ENCODE data around the gene ZNF394.
"Not testable (repeated sequence)": the region's sequence is repeated elsewhere in the genome, so short reads cannot be mapped to it uniquely, and the experiment has no call there.

Gene ZNF394

DNA sequence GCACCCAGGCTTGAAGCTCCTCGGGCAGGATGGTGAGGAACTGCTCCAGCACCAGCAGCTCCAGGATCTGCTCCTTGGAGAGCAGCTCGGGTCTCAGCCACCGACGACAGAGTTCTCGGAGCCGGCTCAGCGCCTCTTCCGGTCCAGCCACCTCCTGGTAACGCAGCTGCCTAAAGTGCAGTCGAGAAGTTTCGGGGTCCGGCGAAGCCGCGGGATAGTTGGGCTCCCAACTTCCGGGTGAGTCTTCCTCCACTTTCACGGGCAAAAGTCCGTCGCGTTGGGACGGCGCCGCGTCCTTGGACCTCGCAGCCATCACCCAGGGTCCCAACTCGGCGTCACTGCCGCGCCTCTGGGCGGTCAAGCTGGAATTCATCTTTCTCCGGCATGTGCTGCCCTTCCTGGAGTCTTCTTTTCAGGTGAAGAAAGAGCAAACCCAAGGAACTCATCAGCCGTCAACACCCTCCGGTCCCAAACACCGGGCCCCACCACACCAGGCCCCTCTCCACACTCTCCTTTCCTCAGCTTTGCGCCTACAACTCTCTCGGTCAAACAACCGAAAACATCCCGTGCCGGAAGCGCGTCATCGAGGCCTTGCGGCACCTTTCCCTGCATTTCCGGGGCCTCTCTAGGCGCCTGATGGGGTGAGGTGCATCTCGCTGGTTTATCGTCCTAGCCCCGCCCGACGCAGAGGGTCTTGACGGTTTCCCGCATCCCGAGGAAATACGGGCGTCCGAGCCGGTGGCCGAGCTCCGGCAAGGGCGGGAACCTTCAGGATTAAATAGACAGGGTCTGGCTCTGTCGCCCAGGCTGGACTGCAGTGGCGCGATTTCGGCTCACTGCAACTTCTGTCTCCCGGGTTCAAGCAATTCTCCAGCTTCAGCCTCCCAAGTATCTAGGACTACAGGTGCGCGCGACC is at the start of gene ZNF394:
TSS of gene ZNF394 (minus strand) at position 561 of the 916 bp plus-strand sequence. CDS start at position 373, 188 bp downstream.
- DNase-seq, result peak; percentile 93 to 95

DNA sequence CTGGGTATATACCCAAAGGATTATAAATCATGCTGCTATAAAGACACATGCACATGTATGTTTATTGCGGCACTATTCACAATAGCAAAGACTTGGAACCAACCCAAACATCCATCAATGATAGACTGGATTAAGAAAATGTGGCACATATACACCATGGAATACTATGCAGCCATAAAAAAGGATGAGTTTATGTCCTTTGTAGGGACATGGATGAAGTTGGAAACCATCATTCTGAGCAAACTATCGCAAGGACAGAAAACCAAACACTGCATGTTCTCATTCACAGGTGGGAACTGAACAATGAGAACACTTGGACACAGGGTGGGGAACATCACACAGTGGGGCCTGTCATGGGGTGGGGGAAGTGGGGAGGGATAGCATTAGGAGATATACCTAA is 49.5 kb upstream of the ZNF394 start:
- DNase-seq, result not testable (repeated sequence)

GRCh38 chr7:99545308-99545707 is 45.2 kb upstream of the ZNF394 start:
- not testable (repeated sequence) for DNase-seq

DNA sequence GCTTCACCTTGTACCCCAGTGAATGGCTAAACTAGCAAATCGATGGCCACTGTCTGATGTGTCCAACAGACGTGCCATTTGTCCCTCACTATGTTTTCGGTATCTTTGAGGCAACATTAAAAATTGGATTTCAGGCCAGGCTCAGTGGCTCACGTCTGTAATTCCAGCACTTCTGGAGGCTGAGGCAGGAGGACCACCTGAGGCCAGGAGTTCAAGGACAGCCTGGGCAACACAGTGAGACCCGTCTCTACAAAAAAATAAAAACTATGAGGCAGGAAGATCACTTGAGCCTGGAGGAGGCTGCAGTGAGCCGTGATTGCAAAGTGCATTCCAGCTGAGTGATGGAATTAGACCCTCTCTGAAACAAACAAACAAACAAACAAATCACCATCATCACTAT is 43.8 kb upstream of the ZNF394 start:
- DNase-seq, result no peak

DNA sequence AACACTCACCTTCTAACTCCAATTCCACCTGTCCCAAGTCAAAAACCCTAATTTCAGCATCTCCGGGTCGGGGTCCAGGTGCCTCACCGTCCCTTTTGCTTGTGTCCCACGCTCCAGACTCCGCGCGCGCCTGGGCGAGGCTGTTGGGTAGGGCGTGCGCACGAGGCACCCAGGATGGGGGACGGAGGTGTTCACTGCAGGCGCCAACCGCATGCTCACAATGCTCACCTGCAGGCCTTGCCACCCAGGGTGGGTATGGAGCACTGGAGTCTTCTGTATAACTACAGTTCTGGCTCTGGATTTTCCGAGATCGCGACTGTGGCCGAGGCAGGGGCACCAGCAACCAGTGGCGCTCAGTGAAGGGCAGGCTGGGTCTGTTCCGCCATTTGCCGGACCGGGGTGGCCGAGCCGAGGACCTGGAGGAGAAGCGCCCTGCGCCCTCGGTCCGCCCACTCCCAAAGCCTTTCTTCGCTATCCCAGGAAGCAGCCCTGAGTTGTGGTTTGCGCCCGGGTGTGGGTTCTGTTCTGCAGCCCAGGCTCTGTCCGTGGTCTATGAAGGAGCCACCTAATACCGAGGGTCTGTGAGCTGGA is 43.1 kb upstream of the ZNF394 start:
- no peak for DNase-seq

- no peak for DNase-seq
These were observed 41.1 kb upstream of the ZNF394 start for GRCh38 chr7:99541212-99541611.

DNA sequence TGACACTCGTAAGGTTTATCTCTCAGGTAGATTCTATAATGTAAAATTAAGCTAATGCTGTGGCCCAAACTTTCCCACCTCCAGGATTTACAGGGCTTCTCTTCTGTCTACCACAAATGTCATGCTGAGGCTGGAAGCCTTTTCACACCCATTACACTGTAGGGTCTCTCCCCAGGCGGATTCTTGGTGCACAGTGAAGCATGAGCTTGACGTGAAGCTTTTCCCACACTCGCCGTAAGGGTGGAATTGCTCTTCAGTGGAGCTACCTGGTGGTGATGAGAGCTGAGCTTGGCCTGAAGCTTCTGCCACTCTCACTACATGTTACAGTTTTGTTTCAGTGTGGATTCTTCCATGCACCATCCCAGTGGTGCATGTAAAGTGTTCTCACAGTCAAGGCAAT is 40.5 kb upstream of the ZNF394 start:
- no peak for DNase-seq

GRCh38 chr7:99539213-99539811 is 39.2 kb upstream of the ZNF394 start:
- DNase-seq, result no peak

GRCh38 chr7:99535667-99536066 is 35.6 kb upstream of the ZNF394 start:
- no peak for DNase-seq

- no peak for DNase-seq
These were observed 31.3 kb upstream of the ZNF394 start for GRCh38 chr7:99531354-99531765.

DNA sequence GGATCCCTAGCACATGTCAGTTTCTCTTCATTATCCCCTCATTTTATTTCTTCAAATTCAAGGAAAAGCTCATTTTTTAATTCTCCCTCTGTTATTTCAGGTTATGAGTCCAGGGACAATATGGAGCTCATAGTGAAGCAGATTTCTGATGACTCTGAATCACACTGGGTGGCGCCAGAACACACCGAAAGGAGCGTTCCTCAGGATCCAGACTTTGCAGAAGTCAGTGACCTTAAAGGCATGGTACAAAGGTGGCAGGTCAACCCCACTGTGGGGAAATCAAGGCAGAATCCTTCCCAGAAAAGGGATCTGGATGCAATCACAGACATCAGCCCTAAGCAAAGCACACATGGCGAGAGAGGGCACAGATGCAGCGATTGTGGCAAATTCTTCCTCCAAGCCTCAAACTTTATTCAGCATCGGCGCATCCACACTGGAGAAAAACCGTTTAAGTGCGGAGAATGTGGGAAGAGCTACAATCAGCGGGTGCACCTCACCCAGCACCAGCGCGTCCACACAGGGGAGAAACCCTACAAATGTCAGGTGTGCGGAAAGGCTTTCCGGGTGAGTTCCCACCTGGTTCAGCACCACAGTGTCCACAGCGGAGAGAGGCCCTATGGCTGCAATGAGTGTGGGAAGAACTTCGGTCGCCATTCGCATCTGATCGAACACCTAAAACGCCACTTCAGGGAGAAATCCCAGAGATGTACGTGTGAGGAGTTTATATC is 25.8 kb upstream of the ZNF394 start:
- no peak for DNase-seq

GRCh38 chr7:99521399-99521798 is 21.3 kb upstream of the ZNF394 start:
- no peak for DNase-seq

DNA sequence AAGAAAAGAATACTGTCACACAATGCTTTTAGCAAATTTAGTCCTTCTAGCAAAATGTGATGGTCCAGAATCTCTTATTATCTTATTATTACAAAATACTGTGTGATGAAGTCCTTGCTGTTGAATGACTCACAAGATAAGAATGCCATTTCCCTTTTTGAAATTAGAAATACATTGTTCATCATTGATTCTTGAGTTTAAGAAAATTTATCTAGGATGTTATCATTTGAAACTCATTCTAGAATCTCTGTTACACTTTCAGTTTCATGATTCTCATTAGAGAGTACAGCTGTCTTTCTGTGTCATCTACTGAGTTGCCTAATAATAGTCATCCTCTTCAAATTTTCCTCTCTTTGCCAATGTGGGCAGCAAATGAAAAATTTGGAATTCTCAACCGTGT is 14.0 kb upstream of the ZNF394 start:
- DNase-seq, result no peak

GRCh38 chr7:99505324-99505662 is 5.2 kb upstream of the ZNF394 start:
- no peak for DNase-seq

DNA sequence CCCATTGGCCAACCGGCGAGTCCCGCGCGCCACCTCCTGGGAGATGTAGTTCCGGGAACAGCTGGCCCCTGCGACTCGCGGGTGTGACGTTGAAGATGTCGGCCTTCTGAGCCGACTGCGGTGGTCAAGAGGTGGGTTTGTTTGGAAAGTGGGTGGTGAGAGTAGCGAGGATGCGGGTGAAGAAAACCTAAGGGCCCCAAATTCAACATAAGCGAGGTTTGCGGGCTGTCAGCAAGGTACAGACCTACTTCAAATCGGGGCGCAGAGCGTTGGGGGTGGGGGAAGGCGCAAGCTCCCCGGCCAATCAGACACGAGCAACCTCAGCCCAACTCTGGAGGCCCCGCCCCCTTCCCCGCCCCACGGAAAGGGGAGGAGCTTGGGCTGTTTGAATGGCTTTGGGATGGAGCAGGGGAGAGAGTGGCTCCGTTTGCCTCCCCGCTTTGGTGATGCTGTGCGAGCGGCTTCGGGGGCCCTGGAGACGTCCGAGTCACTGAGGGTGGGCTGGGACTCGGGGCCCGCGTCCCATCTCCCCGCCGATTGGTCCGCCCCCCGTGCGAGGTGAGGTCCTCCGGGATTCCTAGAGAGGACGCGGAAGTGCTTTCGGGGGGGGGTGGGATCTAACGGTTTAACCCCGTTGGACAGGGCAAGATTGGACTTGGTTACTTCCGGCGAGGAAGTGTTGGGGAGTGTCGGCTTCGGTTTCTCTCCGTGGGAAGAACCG is 4.7 kb upstream of the ZNF394 start, which contains the start of gene ZKSCAN5:
TSS of gene ZKSCAN5 (plus strand) at position 60 of the 721 bp plus-strand sequence. CDS start 1,383 bp downstream, outside the sequence.
- DNase-seq, result peak; percentile 96 to 98

DNA sequence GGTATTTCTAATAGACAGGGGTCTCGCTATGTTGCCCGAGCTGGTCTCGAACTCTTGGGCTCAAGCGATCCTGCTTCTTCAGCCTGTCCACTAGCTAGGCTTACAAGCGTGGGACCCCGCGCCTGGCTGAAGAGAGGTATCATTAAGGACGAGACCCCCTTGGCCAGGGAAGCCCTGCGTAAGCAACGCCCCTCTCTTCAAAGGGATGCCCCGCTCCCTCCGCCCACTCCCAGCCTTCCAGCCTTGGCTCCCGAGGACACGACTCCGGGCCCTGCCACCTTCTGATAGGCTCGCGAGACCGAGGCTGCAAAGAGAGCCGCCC is 4.2 kb upstream of the ZNF394 start:
- DNase-seq, result peak; percentile 98 to 99

- not testable (repeated sequence) for DNase-seq
These were observed 1.2 kb upstream of the ZNF394 start for GRCh38 chr7:99501236-99501635.

- DNase-seq, result no peak
These were observed 542 bp upstream of the ZNF394 start for GRCh38 chr7:99500637-99501009.

GRCh38 chr7:99499371-99499720 is 735 bp downstream of the ZNF394 start:
- DNase-seq, result no peak

GRCh38 chr7:99498546-99498944 is 1.5 kb downstream of the ZNF394 start:
- DNase-seq, result no peak

DNA sequence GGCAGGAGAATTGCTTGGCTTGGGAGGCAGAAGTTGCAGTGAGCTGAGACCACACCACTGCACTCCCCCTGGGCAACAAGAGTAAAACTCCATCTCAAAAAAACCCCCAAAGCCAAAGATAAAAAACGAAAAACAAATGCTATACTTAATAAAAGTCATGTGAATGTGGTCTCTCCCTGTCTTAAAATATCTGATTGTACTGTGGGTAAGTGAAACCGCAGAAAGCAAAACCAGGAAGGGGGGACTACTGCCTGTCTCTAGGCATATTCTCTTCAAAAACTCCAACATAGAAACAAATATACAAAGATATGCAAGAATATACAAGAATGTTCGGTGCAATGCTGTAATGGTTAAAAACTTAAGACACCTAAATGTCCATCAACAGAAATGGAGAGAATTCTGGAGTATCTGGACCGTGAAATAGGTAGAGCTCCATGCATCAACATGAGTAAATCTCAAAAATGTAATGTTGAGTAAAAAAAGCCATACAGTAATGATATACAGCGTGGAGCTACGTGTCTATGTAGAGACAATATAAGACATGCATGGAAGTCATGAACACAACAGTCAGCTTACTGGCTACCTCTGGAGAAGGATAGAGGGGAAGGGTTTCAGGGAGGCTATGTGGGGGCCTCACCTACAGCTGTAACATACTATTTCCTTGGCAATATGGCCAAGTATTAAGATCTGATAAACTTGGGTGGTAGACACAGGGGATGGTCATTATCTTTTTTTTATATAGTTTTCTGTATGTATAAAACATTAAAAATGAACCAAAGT is 2.1 kb downstream of the ZNF394 start:
- no peak for DNase-seq

- no peak for DNase-seq
These were observed 6.3 kb downstream of the ZNF394 start for GRCh38 chr7:99493823-99494222.
